ENCODE results near the gene PLEKHG1.
A peak's percentile ranks its signal among the peaks of the same experiment; 100 is the strongest.

Gene PLEKHG1

GRCh38 chr6:150615967-150616366 lies 16.3 kb downstream of the PLEKHG1 start:
- in situ Hi-C loops (cut with MboI; ENCODE audit: low pct_unique_long_range_greater_than_20kb, low sequenced_read_pairs), result no loop called here

GRCh38 chr6:150616586-150616985 lies 16.9 kb downstream of the PLEKHG1 start:
- in situ Hi-C loops (cut with MboI; ENCODE audit: low pct_unique_long_range_greater_than_20kb, low sequenced_read_pairs), result no loop called here
- DNase-seq, result no peak

More at GRCh38 chr6:150615967-150616366, 16.3 kb downstream of the PLEKHG1 start:
- no peak for DNase-seq

- in situ Hi-C loops (cut with MboI; ENCODE audit: low pct_unique_long_range_greater_than_20kb, low sequenced_read_pairs), result no loop called here
- no peak for DNase-seq
Observed at GRCh38 chr6:150617062-150617461, 17.4 kb downstream of the PLEKHG1 start.

GRCh38 chr6:150617496-150618460 lies 18.1 kb downstream of the PLEKHG1 start:
- DNase-seq, result no peak
- in situ Hi-C loops (cut with MboI; ENCODE audit: low pct_unique_long_range_greater_than_20kb, low sequenced_read_pairs), result no loop called here

GRCh38 chr6:150619275-150619674 lies 19.6 kb downstream of the PLEKHG1 start:
- in situ Hi-C loops (cut with MboI; ENCODE audit: low pct_unique_long_range_greater_than_20kb, low sequenced_read_pairs), result no loop called here
- DNase-seq, result no peak

GRCh38 chr6:150620244-150620643 lies 20.6 kb downstream of the PLEKHG1 start:
- in situ Hi-C loops (cut with MboI; ENCODE audit: low pct_unique_long_range_greater_than_20kb, low sequenced_read_pairs), result no loop called here

GRCh38 chr6:150620763-150621162 lies 21.1 kb downstream of the PLEKHG1 start:
- in situ Hi-C loops (cut with MboI; ENCODE audit: low pct_unique_long_range_greater_than_20kb, low sequenced_read_pairs), result no loop called here

More at GRCh38 chr6:150620244-150620643, 20.6 kb downstream of the PLEKHG1 start:
- DNase-seq, result no peak

GRCh38 chr6:150622476-150622875 lies 22.8 kb downstream of the PLEKHG1 start:
- in situ Hi-C loops (cut with MboI; ENCODE audit: low pct_unique_long_range_greater_than_20kb, low sequenced_read_pairs), result no loop called here
- no peak for DNase-seq

More at GRCh38 chr6:150620763-150621162, 21.1 kb downstream of the PLEKHG1 start:
- no peak for DNase-seq

GRCh38 chr6:150622941-150623874 lies 23.5 kb downstream of the PLEKHG1 start:
- in situ Hi-C loops (cut with MboI; ENCODE audit: low pct_unique_long_range_greater_than_20kb, low sequenced_read_pairs), result no loop called here
- DNase-seq, result peak; percentile 64

GRCh38 chr6:150624191-150624590 lies 24.5 kb downstream of the PLEKHG1 start:
- DNase-seq, result no peak
- in situ Hi-C loops (cut with MboI; ENCODE audit: low pct_unique_long_range_greater_than_20kb, low sequenced_read_pairs), result no loop called here

GRCh38 chr6:150625927-150626326 lies 26.2 kb downstream of the PLEKHG1 start:
- in situ Hi-C loops (cut with MboI; ENCODE audit: low pct_unique_long_range_greater_than_20kb, low sequenced_read_pairs), result no loop called here
- no peak for DNase-seq

- in situ Hi-C loops (cut with MboI; ENCODE audit: low pct_unique_long_range_greater_than_20kb, low sequenced_read_pairs), result no loop called here
- DNase-seq, result no peak
Observed at GRCh38 chr6:150627154-150627553, 27.5 kb downstream of the PLEKHG1 start.

- DNase-seq, result no peak
- in situ Hi-C loops (cut with MboI; ENCODE audit: low pct_unique_long_range_greater_than_20kb, low sequenced_read_pairs), result no loop called here
Observed at GRCh38 chr6:150627585-150628025, 27.9 kb downstream of the PLEKHG1 start.

GRCh38 chr6:150628908-150629307 lies 29.2 kb downstream of the PLEKHG1 start:
- in situ Hi-C loops (cut with MboI; ENCODE audit: low pct_unique_long_range_greater_than_20kb, low sequenced_read_pairs), result no loop called here
- no peak for DNase-seq

- in situ Hi-C loops (cut with MboI; ENCODE audit: low pct_unique_long_range_greater_than_20kb, low sequenced_read_pairs), result no loop called here
- DNase-seq, result no peak
Observed at GRCh38 chr6:150631283-150631983, 31.7 kb downstream of the PLEKHG1 start.

- DNase-seq, result no peak
Observed at GRCh38 chr6:150631984-150632642, 32.4 kb downstream of the PLEKHG1 start.

GRCh38 chr6:150632785-150633485 lies 33.2 kb downstream of the PLEKHG1 start:
- DNase-seq, result no peak
- in situ Hi-C loops (cut with MboI; ENCODE audit: low pct_unique_long_range_greater_than_20kb, low sequenced_read_pairs), result no loop called here

More at GRCh38 chr6:150631984-150632642, 32.4 kb downstream of the PLEKHG1 start:
- in situ Hi-C loops (cut with MboI; ENCODE audit: low pct_unique_long_range_greater_than_20kb, low sequenced_read_pairs), result no loop called here

GRCh38 chr6:150633486-150633834 lies 33.8 kb downstream of the PLEKHG1 start:
- in situ Hi-C loops (cut with MboI; ENCODE audit: low pct_unique_long_range_greater_than_20kb, low sequenced_read_pairs), result no loop called here
- no peak for DNase-seq
